ENCODE results near the gene CARNS1.
"Not testable (repeated sequence)": the region's sequence is repeated elsewhere in the genome, so short reads cannot be mapped to it uniquely, and the experiment has no call there.

Gene CARNS1

GRCh38 chr11:67410984-67411784 is 4.3 kb upstream of the CARNS1 start:
- DNase-seq: no peak

GRCh38 chr11:67411785-67412152 is 3.7 kb upstream of the CARNS1 start:
- DNase-seq: no peak

GRCh38 chr11:67412495-67413179 is 2.8 kb upstream of the CARNS1 start:
- DNase-seq: no peak

- no peak for DNase-seq
These were observed 2.1 kb upstream of the CARNS1 start for GRCh38 chr11:67413266-67413849.

- DNase-seq: peak; percentile 80
These were observed 1.2 kb downstream of the CARNS1 start for GRCh38 chr11:67416416-67417335.

GRCh38 chr11:67417425-67417824 is 1.9 kb downstream of the CARNS1 start:
- no peak for DNase-seq

GRCh38 chr11:67418476-67419281 is 3.2 kb downstream of the CARNS1 start:
- no peak for DNase-seq

- DNase-seq: no peak
These were observed 4.0 kb downstream of the CARNS1 start for GRCh38 chr11:67419325-67420049.

- no peak for DNase-seq
These were observed 4.7 kb downstream of the CARNS1 start for GRCh38 chr11:67420147-67420645.

- peak; percentile 86 for DNase-seq
These were observed 5.4 kb downstream of the CARNS1 start for GRCh38 chr11:67420646-67421429.

- DNase-seq: no peak
These were observed 6.1 kb downstream of the CARNS1 start for GRCh38 chr11:67421430-67422031.

GRCh38 chr11:67422891-67423290 is 7.4 kb downstream of the CARNS1 start:
- no peak for DNase-seq

GRCh38 chr11:67423466-67423865 is 8.0 kb downstream of the CARNS1 start:
- no peak for DNase-seq

- DNase-seq: no peak
These were observed 8.6 kb downstream of the CARNS1 start for GRCh38 chr11:67423891-67424613.

- DNase-seq: not testable (repeated sequence)
These were observed 11.9 kb downstream of the CARNS1 start for GRCh38 chr11:67427364-67427859.

GRCh38 chr11:67428052-67429001 is 12.8 kb downstream of the CARNS1 start, which contains the start of gene RPS6KB2:
Gene RPS6KB2 (plus strand): TSS chr11:67428494. CDS start chr11:67428546, 52 bp downstream.
- DNase-seq: peak; percentile 93

GRCh38 chr11:67429038-67429668 is 13.7 kb downstream of the CARNS1 start:
- DNase-seq: no peak

Data from NCI-H2029 (cell line).